DOHH2 (cell line): ENCODE measurements around the gene PEX11B.

Source experiments
- H3F3A ChIP-seq: fragments of 200-600 bp; sonication (generic), shearing (Covaris generic); 2 replicates; pipeline ENCODE4 v1.6.0; 2016; ENCODE audit warnings: antibody characterized with exemption, mild to moderate bottlenecking; ENCODE audit not compliant: control insufficient read depth, insufficient read depth
- H3K27ac ChIP-seq: fragments of 200-600 bp; sonication (generic); 2 replicates; pipeline ENCODE4 v1.5.1; 2014; ENCODE audit warnings: low read depth, mild to moderate bottlenecking, low read length, moderate library complexity
- H3K27me3 ChIP-seq: fragments of 200-600 bp; sonication (generic); 2 replicates; pipeline ENCODE4 v1.6.1; 2014; ENCODE audit warnings: mild to moderate bottlenecking, low read length, mixed read lengths; ENCODE audit not compliant: control insufficient read depth
- H3K36me3 ChIP-seq: fragments of 200-600 bp; sonication (generic); 2 replicates; pipeline ENCODE4 v1.6.1; 2014; ENCODE audit warnings: mild to moderate bottlenecking, low read length, moderate library complexity, mixed read lengths; ENCODE audit not compliant: control insufficient read depth
- H3K4me1 ChIP-seq: fragments of 200-600 bp; sonication (generic); 2 replicates; pipeline ENCODE4 v1.6.1; 2014; ENCODE audit warnings: mild to moderate bottlenecking, low read length, mixed read lengths; ENCODE audit not compliant: control insufficient read depth
- H3K4me2 ChIP-seq: fragments of 200-600 bp; sonication (generic); 2 replicates; pipeline ENCODE4 v1.6.0; 2014; ENCODE audit warnings: mild to moderate bottlenecking, low read length, moderate library complexity
- H3K4me3 ChIP-seq: fragments of 200-600 bp; sonication (generic); 2 replicates; pipeline ENCODE4 v1.5.1; 2014; ENCODE audit warnings: mild to moderate bottlenecking, low read length, mixed read lengths
- H3K79me2 ChIP-seq: fragments of 200-600 bp; sonication (generic); 2 replicates; pipeline ENCODE4 v1.6.1; 2014; ENCODE audit warnings: mild to moderate bottlenecking, low read length, mixed read lengths; ENCODE audit not compliant: control insufficient read depth
- H3K9me2 ChIP-seq: fragments of 200-600 bp; sonication (generic); replicated peaks from 2 replicates; pipeline ENCODE4 v1.6.1; 2014; ENCODE audit warnings: mild to moderate bottlenecking, low read length, mixed read lengths; ENCODE audit not compliant: control insufficient read depth
- H3K9me3 ChIP-seq: fragments of 200-600 bp; sonication (generic); 2 replicates; pipeline ENCODE4 v1.6.1; 2014; ENCODE audit warnings: antibody characterized with exemption, low read length, mixed read lengths; ENCODE audit not compliant: control insufficient read depth, insufficient read depth
- H4K20me1 ChIP-seq: fragments of 200-600 bp; sonication (generic); 2 replicates; pipeline ENCODE4 v1.6.0; 2014; ENCODE audit warnings: low read depth, mild to moderate bottlenecking, antibody characterized with exemption, low read length, moderate library complexity; ENCODE audit not compliant: control insufficient read depth, insufficient read depth
- EZH2phosphoT487 ChIP-seq: fragments of 200-600 bp; sonication (generic); IDR thresholded peaks from 2 replicates; pipeline ENCODE4 v1.6.1; 2017; ENCODE audit warnings: borderline replicate concordance, mild to moderate bottlenecking, antibody characterized with exemption, low read length, moderate library complexity, mixed read lengths
- TF ChIP-seq, protein P1 (sequence below): fragments of 200-600 bp; sonication (generic); IDR thresholded peaks from one replicate; pipeline ENCODE4 v1.5.1; 2014; ENCODE audit warnings: antibody characterized with exemption, mild to moderate bottlenecking, low read depth, low read length; ENCODE audit not compliant: poor library complexity, severe bottlenecking

Gene PEX11B

GRCh38 chr1:145946477-145946986 is 28.0 kb upstream of the PEX11B start:
- Histone ChIP-seq H3K36me3 (peaks cover 36% of the 10 kb centered on the region), H3F3A (no peaks in the 10 kb centered on the region), H3K9me2 (no peaks in the 10 kb centered on the region), H3K27ac (no peak overlapping the region), H3K9me3 (no peaks in the 10 kb centered on the region), H4K20me1 (no peaks in the 10 kb centered on the region), H3K27me3 (no peaks in the 10 kb centered on the region), H3K4me1 (no peaks in the 10 kb centered on the region), H3K4me2 (no peak overlapping the region), H3K4me3 (no peak overlapping the region), H3K79me2 (peaks cover 15% of the 10 kb centered on the region)
- no peak for TF ChIP-seq EZH2phosphoT487
- TF ChIP-seq, protein P1, sequence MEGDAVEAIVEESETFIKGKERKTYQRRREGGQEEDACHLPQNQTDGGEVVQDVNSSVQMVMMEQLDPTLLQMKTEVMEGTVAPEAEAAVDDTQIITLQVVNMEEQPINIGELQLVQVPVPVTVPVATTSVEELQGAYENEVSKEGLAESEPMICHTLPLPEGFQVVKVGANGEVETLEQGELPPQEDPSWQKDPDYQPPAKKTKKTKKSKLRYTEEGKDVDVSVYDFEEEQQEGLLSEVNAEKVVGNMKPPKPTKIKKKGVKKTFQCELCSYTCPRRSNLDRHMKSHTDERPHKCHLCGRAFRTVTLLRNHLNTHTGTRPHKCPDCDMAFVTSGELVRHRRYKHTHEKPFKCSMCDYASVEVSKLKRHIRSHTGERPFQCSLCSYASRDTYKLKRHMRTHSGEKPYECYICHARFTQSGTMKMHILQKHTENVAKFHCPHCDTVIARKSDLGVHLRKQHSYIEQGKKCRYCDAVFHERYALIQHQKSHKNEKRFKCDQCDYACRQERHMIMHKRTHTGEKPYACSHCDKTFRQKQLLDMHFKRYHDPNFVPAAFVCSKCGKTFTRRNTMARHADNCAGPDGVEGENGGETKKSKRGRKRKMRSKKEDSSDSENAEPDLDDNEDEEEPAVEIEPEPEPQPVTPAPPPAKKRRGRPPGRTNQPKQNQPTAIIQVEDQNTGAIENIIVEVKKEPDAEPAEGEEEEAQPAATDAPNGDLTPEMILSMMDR, result no peak

GRCh38 chr1:145944532-145944931 is 26.0 kb upstream of the PEX11B start:
- no peaks in the 10 kb centered on the region for H3K9me3 ChIP-seq
- H3K4me1 ChIP-seq, result no peaks in the 10 kb centered on the region
- H3F3A ChIP-seq, result no peaks in the 10 kb centered on the region
- peaks cover 39% of the 10 kb centered on the region for H3K36me3 ChIP-seq
- no peak overlapping the region for H3K4me3 ChIP-seq
- no peak overlapping the region for H3K27ac ChIP-seq
- H3K27me3 ChIP-seq, result no peaks in the 10 kb centered on the region
- no peaks in the 10 kb centered on the region for H4K20me1 ChIP-seq
- no peak for TF ChIP-seq EZH2phosphoT487
- TF ChIP-seq, protein P1, result no peak
- H3K79me2 ChIP-seq, result peaks cover 10% of the 10 kb centered on the region
- no peaks in the 10 kb centered on the region for H3K9me2 ChIP-seq
- no peak overlapping the region for H3K4me2 ChIP-seq

DNA sequence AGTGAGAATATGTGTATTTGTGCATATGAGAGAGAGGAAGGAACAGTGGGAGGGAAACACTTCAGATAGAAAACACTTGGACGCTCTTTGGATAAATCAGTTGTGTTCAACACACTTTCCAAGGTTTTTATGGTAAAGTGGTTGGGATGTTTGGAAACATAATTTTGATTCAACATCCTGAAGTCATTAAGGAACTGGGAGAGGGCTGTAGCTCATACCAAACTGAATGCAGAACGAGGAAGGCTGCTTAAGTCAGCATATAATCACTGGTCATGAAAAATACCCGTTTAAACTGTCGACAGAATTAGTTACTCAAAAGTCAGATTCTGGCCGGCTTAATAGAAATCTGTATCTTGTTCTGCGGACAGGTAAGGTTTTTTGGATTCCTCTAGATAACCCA is 24.4 kb upstream of the PEX11B start:
- Histone ChIP-seq H3K4me2 (no peak overlapping the region), H3K4me1 (no peaks in the 10 kb centered on the region; the same call in 1 of the 2 replicates), H3K27ac (no peak overlapping the region)

More for the DNA sequence above, 24.4 kb upstream of the PEX11B start:
- Histone ChIP-seq H3K4me3 (no peak overlapping the region), H3F3A (no peaks in the 10 kb centered on the region), H3K9me2 (no peaks in the 10 kb centered on the region), H3K9me3 (no peaks in the 10 kb centered on the region), H3K27me3 (no peaks in the 10 kb centered on the region), H3K36me3 (peaks cover 35% of the 10 kb centered on the region), H3K79me2 (no peaks in the 10 kb centered on the region), H4K20me1 (no peaks in the 10 kb centered on the region)
- no peak for TF ChIP-seq EZH2phosphoT487
- TF ChIP-seq, protein P1, result no peak
